PC-9 (cell line): Measurements from ENCODE around the gene OXSR1.

Source experiments
- EZH2 ChIP-seq: fragments of 200-600 bp; sonication (generic); IDR thresholded peaks from 2 replicates; pipeline ENCODE4 v1.8.0; 2017; ENCODE audit warnings: antibody characterized with exemption, low read depth
- TF ChIP-seq, protein P1 (sequence below): fragments of 200-600 bp; sonication (generic); conservative IDR thresholded peaks from 2 replicates; pipeline ENCODE4 v1.6.1; 2017; ENCODE audit warnings: mixed run types, antibody characterized with exemption, mild to moderate bottlenecking, moderate library complexity

DNA sequence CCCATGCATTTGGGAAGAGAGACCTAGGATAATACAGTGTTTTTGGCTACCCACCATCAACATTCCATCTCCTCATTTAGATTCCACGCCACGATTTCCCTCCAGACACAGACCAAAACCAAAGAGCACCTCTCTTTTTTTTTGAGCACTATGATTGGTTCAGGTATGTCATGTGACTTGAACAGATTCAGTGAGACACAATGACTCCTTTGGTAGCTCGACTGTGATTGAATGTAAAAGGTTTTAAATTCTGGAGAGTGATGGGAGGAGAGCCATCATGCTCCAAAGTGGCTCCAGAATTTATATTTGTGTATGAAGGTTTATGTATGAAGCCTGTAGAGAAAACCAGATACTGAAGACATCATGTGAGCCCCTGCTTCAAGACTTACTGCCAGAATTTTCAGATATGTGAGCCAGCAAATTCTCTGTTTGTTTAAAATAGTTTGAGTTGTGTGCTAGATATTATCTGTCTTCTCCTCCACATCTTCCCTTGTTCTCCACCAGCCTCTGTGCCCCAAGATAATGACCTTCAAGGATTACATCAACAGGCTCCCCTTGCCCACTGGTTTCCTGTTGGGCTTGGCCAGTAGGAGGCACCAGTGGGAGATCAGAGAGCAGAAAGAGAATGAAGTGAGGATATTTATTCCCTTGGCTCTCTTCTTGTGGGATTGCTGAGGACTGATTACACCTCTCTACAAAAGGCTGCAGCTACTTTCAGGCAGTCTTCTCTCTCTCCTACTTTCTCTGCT is 14.4 kb upstream of the OXSR1 start:
- TF ChIP-seq, protein P1, sequence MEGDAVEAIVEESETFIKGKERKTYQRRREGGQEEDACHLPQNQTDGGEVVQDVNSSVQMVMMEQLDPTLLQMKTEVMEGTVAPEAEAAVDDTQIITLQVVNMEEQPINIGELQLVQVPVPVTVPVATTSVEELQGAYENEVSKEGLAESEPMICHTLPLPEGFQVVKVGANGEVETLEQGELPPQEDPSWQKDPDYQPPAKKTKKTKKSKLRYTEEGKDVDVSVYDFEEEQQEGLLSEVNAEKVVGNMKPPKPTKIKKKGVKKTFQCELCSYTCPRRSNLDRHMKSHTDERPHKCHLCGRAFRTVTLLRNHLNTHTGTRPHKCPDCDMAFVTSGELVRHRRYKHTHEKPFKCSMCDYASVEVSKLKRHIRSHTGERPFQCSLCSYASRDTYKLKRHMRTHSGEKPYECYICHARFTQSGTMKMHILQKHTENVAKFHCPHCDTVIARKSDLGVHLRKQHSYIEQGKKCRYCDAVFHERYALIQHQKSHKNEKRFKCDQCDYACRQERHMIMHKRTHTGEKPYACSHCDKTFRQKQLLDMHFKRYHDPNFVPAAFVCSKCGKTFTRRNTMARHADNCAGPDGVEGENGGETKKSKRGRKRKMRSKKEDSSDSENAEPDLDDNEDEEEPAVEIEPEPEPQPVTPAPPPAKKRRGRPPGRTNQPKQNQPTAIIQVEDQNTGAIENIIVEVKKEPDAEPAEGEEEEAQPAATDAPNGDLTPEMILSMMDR: no peak
- no peak for TF ChIP-seq EZH2
